Activated CD4-positive, CD25-positive, alpha-beta regulatory T cell treated with anti-CD3 and anti-CD28 coated beads, Interleukin-2, amount 50 U/mL, for 16 hours (primary cell): ENCODE results near the gene CENPX.
"Not testable (repeated sequence)": the region's sequence is repeated elsewhere in the genome, so short reads cannot be mapped to it uniquely, and the experiment has no call there.

ENCODE experiments used
- DNase-seq: peaks from one replicate; pipeline ENCODE4 v3.0.0-alpha.2; 2020; ENCODE audit warnings: low read depth, low spot score

Gene CENPX

DNA sequence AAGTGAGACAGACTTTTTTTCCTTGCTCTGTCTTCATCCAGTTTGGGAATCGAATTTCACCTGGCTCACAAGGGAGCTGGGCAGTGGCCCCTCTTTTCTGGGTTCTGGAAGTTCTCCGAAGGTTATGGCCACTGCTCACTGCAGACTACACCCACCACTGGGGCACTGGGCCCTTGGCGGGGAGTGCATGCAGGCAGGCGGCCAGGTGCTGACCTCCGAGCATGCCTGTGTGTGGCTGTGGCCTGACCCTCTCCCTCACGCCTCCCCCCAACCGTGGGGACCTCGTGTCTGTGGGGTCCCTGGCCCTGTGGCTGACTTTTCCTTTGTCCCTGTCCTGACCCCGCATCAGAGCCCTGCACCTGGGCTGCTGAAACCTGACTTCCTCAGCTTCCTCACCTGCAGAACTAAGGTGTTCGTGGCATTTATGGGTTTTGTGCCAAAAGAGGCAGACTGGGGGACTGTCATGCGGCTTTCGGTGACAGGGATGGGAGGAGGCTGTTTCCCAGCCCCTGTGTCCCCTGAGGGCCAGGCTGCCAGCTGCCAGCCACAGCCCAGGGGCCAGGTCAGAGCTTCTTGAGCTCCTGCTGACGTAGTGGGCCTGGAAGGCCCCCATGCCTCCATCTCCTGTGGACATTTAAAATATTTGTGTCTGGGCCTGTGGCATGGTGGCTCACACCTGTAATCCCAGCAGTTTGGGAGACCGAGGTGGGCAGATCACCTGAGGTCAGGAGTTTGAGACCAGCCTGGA, 23.8 kb downstream of the CENPX start:
- DNase-seq, result no peak

DNA sequence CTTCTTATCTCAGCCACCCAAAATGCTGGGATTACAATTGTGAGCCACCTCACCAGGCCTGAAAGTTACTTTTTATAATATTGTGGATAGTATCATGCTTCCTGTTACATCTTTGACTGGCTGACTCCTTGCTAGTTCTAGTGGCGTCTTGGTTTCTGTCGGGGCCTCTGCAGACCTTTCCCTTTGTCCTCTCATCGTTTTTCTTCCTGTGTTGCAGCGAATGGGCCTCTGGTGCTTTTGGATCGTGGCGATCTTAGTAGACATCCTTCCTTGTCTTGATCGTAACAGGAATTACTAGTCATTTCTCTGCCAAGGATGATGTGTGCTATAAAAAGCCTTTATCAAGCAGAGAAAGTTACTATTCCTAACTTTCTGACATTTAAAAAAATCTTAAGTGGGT, 24.5 kb downstream of the CENPX start:
- DNase-seq, result no peak

DNA sequence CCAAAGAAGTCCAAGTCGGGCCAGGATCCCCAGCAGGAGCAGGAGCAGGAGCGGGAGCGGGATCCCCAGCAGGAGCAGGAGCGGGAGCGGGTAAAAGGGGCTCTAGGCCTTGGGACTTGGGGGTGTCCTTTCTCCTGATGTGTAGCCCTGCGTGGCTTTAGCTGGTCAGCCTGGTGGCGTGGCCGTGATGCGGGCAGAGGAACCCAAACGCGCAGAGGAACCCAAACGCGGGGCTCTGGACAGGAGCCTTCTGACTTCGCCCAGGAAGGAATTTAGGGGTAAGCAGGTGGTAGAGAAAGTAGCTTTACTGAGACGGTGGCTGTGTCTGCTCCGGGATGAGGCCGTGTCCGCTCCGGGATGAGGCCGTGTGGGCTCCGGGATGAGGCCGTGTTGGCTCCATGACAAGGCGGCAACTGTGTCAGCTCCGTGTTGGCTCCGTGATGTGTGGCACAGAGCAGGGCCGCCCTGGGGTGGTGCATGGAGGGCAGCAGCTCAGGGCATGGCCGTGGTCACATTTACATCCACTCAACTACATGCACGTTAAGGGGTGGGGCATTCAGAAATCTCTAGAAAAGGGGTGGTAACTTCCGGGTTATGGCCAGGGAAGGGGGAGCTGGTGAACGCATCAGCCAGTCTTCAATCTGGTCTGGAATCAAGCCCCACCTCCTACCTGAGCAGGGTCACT, 25.8 kb downstream of the CENPX start:
- no peak for DNase-seq

DNA sequence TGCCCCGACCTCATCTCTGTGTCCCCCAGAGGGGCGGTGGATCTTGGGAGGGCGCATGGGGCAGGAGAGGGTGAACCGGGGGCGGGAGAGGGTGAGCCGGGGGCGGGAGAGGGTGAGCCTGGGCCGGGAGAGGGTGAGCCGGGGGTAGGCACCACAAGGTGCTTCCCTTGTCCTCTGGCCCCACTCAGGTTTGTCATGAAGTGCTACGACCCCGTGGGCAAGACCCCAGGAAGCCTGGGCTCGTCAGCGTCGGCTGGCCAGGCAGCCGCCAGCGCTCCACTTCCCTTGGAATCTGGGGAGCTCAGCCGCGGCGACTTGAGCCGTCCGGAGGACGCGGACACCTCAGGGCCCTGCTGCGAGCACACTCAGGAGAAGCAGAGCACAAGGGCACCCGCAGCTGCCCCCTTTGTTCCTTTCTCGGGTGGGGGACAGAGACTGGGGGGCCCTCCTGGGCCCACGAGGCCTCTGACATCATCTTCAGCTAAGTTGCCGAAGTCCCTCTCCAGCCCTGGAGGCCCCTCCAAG, 26.4 kb downstream of the CENPX start:
- DNase-seq, result no peak

DNA sequence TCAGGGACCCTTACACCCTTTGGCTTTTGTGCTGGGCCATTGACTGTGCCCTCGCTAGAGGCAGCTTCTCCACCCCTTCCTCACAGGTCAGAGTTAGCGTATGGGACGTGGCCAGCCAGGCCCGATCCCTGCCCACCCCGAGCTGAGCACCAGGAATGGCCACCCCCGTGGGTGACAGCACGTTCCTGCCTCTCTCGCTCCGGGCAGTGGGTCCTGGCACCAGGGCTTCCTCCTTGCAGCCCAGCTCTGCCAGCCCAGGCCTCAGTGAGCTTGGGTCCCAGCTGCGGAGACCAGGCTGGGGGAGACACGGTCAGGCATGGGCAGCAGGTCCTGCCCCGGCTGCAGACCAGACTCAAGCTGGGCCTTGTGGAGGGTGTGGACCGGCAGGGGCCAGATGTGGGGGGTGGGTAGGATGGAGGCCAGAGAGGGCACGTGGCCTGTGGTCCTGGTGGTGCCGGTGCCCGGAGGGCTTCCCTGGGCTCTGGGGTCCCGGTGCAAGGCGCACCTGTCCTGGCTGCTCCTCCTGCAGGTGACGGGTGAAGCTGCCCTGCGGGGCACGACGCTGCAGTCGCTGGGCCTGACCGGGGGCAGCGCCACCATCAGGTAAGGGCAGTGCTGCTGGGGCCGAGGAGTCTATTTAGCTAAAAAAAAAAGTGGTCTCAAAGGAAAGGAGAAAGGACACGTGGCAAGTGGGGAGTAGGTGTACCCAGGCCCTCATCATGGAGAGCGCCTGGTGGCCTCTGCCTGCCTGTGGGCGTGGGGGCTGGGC, 27.0 kb downstream of the CENPX start:
- no peak for DNase-seq

DNA sequence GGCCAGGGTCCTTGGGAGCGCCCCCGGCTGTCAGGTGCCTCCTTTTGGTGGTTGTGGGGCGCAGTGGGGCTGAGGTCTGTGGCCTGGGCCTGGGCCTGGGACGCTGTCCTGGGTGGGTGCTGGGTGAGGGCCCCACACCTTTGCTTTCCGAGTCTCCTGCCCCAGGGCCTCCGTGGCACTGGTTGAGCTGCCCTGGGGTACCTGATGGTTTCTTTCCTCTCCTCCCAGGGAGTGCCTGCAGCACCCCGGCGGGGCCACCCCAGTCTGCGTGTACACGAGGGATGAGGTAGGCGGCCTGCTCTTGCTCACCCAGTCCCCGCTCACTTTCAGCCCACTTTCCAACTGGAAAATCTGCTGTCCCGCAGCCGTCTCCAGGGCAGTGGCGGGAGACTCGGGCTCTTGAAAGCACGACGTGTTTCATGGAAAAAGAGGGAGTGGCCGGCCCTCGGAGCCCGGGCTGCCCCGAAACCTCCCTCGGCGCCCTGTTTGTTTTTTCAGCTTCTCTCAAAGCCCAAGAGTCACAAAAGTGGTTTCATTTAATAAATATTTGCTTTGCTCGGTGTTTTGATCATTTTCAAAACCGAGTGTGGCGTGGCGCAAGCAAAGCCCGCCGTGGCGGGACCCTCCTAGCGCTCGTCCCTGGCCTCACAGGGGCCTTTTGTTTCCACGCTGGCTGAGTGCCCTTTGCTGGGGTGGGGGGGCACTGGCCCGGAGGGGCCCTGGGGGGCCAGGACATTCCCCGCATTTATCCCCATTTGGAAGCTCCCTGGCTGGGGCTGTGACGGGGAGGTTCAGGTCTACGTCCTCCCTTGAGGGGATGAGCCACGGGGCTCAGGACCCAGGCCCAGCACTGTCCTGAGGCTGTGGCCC, 27.9 kb downstream of the CENPX start:
- no peak for DNase-seq

DNA sequence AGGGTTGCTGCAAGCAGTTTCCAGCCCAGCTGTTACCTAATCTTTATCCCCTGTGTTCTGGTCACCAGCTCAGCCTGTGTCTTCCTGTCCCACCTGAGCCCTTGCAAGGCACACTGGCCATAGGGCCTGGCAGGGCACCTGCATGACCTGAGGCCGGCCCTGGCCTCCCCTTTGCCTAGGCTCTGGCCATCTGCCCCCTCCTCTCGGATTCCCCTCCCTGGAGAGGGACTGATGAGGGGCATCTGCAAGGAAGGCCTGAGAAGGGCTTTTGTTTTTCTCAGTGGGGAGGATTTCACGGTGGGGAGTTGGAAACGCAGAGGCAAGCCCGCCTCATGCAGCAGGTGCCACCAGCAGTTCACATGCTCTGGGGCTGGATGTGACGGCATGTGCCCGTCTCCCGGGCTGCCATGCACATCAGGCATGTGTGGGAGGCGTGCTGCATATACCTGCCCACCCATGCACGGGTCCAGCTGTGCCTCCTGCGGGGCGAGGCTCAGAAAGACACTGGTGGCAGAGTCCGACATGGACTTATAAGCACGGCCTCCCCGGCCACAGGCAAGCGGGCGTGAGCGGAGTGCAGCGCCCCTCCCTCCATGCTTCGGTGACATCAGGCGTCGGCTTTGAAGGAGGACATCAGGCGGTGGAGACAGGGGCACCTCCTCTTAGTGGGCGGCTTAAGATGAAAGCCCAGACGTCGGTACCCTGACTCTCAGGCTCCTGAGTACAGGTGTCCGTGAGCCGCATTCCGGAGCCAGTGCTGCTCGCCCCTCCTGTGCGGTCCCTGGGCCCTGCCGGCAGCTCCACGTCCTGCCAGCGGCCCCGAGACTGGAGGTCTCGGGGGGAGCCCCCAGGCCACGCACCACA, 28.7 kb downstream of the CENPX start:
- DNase-seq, result no peak

DNA sequence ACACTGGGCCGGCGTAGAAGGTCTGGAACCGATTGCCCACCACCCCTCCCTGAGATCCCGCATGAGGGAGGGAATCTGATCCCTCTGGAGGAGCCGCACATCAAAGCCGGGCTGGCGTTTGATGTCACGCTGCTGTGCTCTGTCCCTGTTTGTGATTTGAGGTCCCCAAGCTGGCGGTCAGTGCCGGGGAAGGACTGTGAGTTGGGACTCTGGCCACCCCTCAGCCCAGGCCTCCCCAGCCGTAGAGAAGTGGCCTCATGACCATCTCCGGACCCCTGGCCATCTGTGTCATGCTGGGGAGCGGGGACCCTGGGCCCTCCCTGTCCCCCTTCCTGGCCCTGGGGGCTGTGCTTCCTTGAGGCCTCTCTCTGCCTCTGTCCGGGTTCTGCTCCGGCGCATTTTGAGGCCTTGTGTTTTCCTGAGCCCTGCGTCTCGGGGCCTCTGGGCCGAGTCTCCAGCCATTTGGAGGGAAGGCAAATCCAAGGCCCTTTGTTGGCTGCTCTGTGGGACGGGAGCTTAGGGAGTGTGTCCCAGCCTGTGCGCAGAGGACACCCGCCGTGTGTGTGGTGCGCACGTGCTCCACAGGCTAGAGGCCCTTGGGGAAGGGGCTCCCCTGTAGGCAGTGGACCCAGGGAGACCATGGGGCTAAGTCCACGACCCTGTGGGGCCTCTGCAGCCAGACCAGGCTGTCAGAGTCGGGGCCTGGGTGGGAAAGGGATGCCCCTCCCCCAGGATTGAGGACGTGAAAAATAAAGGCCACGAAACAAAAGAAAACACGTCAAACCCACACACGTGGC, 30.2 kb downstream of the CENPX start:
- DNase-seq, result no peak

DNA sequence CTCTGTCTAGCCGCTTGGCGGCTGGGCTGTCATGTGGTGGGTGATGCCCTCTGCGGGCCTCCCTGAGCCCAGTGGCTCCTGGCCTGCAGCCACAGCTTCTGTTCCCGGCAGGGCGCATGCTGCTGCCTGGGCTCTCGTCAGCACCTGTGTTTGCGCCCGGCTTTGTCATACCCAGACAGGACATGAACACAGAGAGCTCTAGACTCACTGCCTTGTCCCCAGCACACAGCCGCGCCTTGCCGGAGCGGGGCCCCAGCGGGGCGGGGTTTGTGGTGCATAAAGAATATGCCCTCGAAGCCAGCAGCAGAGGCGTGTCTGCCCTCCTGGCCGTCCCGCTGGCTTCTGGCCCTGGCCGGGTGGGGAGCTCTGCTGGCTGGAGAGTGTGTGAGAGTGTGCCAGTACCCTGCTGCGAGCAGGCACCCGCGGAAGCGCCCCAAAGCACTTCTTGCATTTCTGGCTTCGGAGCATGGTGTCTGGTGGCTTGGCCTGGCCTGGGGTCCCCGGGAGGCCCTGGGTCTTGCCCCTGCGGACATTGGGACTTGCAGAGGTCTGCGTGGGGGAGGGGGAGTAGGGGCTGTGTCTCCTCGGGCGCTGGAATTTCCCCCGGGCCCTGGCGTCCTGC, 30.9 kb downstream of the CENPX start:
- DNase-seq, result no peak

DNA sequence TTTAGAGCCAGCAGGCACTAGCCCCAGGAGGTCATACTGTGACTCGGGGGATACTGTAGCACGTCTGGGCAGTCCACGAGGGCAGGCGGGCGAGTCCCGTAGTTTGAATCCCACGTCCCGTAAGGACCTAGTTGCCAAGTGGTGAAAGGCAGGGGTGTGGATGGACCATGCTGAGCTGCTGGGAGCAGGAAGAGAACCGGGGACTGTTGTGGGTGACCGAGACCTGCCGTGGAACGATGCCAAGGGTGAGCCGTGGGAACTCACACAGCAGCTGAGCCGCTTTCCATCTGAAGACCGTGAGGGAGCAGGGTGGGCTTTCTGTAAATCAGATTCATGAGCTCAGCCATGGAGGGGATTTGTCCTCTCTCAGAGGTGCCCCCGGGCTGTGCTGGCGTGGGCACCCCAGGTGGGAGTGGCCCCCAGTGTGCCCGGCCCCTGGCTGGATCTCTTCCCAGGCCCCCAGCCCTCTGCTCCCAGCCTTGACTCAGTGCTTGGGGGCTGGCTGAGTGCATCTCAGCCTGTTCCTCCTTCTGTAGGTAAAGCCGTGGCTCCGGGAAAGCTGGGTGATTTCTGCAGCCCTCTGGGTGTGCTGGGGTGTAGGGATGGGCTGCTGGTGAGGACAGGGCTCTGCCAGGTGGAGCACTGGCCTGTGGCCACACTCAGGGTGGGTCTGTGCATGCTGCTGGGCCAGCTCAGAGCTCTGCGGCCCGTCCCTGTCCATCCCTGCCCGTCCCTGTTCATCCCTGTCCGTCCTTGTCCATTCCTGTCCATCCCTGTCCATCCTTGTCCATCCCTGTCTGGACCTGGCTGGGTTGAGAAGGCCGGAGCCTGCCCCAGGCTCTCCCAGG, 31.6 kb downstream of the CENPX start:
- DNase-seq, result no peak

DNA sequence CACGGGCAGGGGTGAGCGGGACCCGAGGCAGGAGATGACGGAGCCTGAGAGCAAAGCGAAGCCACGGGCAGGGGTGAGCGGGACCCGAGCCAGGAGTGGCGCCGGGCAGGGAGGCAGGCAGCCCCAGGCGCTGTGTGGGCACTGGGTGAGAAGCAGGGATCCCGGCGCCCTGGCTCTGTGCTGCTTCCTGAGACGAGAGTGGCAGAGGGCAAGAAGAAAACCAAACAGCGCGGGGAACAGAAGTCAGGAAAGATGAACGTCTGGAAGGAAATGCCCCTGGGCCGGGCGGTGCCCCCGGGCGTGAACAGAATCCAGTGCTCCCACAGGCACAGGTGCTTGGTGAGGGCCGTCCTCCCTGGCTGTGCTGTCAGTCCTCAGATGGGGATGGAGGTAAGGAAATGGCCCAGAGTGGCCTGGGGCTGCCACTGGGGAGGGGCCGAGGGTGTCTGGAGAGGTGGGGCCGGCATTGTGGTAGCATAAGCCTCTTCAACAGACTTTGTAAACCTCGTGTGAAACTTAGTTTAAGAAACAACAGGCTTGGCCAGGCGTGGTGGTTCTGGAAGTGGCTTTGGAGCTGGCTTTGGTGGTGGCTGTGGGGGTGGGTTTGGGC, 35.4 kb downstream of the CENPX start:
- DNase-seq, result no peak

DNA sequence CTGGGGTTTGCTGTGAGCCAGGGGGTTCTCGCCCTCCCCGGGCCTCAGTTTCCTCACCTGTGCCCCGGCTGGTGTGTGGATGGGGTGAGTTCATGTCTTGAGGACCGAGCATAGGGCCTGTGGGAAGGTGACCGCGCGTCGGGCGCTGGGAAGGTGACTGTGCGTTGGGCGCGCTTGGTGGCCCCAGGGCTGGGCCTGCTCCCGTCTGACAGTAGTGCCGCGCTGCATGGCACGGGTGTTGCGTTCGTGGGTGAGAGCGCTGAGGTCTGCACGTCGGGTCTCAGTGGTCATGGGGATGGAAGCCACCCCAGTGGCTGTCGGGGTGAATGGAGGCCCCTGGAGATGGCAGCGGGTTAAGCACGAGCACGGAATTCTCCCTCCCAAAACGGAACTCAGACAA, 36.1 kb downstream of the CENPX start:
- DNase-seq, result no peak

DNA sequence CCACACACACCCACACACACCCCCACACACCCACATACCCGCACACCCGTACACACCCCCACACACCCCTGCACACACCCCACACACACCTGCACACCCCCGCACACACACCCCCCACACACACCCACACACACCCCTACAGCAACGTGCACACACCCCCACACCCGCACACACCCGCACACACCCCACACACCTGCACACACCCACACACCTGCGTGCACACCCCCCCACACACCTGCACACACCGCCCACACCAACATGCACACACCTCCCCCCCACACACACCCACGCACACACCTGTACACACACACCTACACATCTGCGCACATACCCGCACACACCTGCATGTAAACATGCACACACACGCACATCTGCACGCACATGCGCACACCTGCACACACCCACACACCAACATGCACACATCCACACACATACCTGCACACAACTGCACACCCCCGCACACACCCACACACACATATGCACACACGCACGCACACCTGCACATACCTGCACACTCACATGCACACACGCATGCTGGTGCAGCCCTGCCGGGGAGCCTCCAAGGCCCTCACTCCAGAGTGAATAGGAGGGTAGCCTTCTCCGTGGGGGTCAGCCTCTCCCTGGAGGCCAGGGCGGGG, 37.8 kb downstream of the CENPX start:
- no peak for DNase-seq

DNA sequence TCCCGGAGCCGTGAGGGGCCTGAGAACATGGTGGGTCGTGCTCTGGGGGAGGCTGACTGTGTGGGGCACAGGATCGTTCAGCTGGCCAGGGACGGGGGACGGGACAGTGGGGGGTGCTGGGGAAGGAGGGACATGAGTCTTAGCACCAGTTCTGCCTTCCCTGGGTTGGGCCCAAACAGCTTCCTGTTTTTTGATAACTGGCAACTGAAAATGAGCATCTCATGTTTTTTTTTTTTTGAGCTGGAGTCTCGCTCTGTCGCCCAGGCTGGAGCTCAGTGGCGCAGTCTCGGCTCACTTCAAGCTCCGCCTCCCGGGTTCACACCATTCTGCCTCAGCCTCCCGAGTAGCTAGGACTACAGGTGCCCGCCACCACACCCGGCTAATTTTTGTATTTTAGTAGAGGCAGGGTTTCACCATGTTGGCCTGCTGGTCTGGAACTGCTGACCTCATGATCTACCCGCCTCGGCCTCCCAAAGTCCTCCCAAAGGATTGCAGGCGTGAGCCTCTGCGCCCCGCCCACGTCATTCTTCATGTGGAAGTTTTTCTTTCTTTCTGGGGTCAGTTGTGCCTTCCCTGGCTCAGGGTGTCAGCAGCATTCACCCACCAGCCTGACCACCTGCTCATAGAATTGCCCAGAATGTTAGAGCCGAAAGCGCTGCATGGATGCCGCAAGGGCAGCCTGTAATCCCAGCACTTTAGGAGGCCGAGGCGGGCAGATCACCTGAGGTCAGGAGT, 38.9 kb downstream of the CENPX start:
- no peak for DNase-seq

DNA sequence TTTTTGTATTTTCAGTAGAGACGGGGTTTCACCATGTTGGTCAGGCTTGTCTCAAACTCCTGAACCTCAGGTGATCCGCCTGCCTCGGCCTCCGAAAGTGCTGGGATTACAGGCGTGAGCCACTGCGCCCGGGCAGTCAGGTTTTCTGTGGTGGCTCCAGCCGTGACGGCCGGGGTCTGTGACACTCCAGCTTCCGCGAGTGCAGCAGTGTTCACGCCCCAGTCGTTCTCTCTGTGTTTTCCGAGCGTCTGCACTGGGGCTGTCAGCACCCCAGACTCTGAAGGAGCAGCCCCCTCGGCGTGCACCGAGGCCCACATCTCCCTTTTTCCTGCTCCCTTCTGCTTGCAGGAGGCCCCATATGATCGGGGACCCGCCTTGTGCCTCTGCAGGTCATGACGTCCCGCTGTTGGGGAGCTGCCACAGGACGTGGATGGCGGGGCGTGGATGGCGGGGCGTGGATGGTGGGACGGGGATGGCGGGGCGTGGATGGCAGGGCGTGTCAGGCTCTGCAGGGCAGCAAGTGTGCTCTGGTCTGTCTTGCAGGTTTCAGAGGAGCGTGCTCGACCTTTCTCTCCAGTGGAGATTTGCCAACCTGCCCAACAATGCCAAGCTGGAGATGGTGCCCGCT, 39.6 kb downstream of the CENPX start:
- DNase-seq, result no peak

DNA sequence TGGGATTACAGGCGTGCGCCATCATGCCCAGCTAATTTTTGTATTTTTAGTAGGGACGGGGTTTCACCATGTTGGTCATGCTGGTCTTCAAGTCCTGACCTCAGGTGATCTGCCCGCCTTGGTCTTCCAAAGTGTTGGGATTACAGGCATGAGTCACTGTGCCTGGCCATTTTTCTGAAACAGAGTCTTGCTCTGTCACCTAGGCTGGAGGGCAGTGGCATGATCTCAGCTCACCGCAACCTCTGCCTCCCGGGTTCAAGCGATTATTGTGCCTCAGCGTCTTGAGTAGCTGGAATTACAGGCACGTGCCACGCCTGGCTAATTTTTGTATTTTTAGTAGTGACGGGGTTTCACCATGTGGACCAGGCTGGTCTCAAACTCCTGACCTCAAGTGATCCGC, 41.2 kb downstream of the CENPX start:
- DNase-seq, result not testable (repeated sequence)
